GM15510 (cell line): ENCODE data around the gene ECHDC3.

ENCODE experiments used
- POLR2A ChIP-seq: IDR thresholded peaks from 3 replicates; pipeline ENCODE4 v1.6.1; 2011; ENCODE audit warnings: borderline replicate concordance; ENCODE audit not compliant: insufficient read length; ENCODE audit errors: extremely low read depth

ECHDC3 gene

GRCh38 chr10:11730779-11731178 lies 11.4 kb upstream of the ECHDC3 start:
- TF ChIP-seq POLR2A = no peak

DNA sequence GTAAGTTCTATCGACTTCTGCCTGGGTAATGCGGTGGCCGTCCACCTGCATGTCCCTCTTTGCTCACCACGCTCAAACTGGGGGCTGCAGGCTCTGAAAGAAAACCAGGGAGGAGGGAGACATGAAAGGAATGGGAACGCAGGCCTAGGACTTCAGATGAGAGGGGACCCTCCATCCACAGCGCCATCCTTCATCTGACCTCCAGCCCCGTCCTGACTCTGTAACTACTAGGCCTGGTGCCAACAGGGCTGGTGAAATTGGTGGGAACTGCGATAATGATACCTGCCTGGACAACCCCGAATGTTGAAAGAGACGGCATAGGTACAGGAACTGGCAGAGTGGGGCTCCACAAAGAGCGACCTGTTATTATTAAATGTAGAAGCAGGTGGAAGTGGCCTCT lies 1.3 kb upstream of the ECHDC3 start:
- no peak for TF ChIP-seq POLR2A

GRCh38 chr10:11741608-11742007 lies 574 bp upstream of the ECHDC3 start:
- no peak for TF ChIP-seq POLR2A

DNA sequence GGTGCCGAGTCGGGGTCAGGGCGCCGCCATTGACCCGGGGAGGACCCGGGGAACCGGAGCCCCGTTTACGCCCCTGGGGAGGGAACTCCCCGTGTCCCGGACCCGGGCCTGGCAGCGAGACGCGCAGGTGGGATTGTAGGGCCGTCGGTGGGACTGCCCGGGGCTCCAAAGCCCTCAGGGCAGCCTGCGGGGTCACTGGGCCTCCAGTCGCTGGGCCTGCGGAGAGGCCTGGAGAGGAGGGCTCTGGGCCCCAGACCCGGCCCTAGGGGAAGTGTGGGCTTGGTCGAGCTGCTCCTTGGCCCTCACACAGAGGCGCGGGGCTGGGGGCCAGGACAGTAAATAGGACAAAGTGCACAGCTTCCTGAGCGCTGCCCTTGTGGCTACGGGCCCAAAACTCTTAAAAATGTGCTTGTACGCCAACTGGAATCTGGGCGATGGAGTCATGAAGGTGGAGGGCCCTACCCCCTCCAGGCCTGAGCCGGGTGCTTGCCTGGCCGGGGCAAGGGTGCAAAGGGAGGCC lies 657 bp downstream of the ECHDC3 start:
- no peak for TF ChIP-seq POLR2A

DNA sequence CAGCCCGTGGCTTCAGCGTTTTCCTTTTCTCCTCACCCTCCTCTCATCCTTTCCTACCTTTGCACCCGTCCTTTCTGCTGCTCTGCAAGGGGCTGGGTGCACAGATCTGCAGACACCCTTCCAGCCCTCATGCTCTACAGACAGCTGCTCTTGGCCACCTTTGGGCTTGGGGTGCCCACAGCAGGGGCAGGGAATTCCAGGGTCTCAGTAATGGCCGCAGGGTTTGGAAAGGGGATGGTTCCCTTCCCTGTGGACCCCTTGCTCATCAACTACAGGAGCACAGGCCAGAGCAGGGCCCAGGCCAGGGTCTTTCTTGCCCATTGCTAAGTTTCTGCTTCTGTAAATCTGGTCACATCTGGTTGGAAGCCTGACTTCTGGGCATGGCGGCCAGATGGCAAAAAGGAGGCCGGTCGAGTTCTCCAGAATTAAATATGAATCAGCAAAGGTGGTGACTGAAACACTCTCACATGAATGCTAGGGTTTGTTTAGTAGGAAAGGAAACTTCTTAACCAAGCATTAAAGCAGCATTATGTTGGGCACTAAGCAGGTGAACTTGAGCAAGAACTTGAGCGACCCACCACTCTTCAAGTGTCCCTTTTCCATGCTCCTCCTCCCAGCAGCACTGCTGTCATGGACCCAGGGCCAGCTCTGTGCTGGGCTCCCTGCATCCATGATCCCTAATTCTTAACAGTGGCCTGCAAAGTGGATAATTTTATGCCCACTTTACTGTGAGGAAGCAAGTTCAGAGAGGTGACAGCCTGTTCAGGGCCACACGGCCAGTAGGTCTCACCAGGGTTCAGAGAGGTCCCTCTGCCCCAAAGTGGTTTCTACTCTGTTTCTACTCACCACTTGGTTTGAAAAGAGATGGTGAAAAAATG lies 1.5 kb downstream of the ECHDC3 start:
- TF ChIP-seq POLR2A = no peak

DNA sequence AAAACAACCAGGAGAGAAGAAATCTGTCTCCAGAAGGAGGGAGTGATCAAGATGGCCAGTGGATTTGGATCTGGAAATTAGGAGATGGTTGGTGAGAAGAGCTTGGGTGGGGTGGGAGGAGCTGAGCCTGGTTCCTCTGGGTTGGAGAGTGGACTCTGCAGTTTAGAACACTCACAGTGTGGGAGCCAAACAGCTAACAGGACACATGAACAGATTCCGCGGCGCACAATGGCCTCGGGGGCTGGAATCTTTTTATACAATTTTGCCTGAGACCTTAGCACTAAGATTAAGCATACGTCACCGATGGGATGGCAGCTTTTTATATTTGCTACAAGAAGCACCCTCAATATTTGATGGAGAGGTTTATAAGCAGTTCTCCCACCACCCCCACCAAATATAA lies 2.9 kb downstream of the ECHDC3 start:
- no peak for TF ChIP-seq POLR2A

DNA sequence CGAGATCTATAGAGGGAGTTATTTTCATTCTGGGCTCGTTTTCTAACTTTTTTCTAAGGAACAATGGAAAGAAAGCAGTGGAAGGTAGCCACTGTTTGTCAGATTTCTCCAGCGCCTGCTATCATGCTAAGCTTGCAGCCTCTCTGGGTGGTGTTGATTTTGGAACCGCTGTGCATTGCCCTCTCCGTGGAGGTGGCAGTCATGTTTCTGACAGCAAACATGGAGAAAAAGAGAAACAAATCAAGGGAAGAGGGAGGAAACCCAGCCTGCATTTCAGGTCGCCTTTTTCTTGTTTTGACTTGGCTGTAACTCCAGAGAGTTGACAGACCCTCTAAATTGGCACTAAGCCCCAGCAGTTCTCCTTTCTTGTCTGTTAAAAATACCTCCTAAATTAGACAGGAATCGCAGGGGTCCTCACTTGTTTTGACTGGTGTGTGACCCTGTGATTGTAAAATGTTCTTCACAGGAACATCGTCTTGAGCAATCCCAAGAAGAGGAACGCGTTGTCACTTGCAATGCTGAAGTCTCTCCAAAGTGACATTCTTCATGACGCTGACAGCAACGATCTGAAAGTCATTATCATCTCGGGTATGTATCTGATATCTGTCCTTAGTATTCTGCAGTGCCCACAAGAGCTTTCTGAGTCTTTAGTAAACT lies 4.8 kb downstream of the ECHDC3 start:
- TF ChIP-seq POLR2A = no peak

GRCh38 chr10:11748866-11749265 lies 6.7 kb downstream of the ECHDC3 start:
- no peak for TF ChIP-seq POLR2A

- no peak for TF ChIP-seq POLR2A
Measured at GRCh38 chr10:11750420-11750819, 8.2 kb downstream of the ECHDC3 start.

DNA sequence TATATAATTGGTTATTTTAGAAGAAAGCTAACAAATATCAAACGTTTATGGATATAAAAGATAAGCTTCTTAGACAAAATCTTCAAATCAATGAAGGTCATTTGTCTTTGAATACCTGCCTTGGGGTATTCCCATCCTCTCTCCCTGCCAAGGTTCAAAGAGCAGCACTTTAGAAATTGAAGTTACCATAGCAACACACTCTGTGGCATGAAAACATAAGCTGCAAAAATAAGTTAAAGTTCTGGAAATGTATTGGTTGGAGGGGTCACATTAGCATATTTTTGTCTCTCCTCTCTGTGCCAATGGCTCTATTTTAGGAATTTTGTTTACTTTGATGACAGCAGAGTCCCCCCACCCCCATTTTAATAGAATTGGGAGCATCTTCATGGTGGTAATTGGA lies 12.0 kb downstream of the ECHDC3 start:
- no peak for TF ChIP-seq POLR2A

DNA sequence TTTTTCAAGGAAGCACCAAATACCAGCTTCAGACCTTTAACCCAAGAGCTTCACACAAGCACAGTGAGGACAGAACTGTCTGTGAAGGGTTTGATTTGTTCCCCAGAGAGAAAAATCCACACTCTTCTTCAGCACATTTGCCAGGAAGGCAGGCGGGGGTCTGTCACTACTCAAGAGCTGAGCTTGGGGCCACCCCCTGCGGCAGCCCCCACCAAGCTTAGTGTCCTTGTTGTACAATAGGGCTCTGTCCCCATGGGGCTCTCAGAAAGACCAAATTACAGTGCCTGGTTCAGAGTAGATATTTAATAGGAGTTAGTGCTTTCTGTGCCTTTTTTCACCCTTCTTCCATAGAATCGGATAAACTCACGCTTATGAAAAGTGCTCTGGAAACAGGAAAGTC lies 12.4 kb downstream of the ECHDC3 start:
- TF ChIP-seq POLR2A = no peak

- TF ChIP-seq POLR2A = no peak
Measured at GRCh38 chr10:11755512-11756263, 13.5 kb downstream of the ECHDC3 start.

- TF ChIP-seq POLR2A = no peak
Measured at GRCh38 chr10:11756766-11757315, 14.7 kb downstream of the ECHDC3 start.

GRCh38 chr10:11757454-11757820 lies 15.3 kb downstream of the ECHDC3 start:
- TF ChIP-seq POLR2A = no peak

GRCh38 chr10:11757821-11758463 lies 15.8 kb downstream of the ECHDC3 start:
- TF ChIP-seq POLR2A = no peak

DNA sequence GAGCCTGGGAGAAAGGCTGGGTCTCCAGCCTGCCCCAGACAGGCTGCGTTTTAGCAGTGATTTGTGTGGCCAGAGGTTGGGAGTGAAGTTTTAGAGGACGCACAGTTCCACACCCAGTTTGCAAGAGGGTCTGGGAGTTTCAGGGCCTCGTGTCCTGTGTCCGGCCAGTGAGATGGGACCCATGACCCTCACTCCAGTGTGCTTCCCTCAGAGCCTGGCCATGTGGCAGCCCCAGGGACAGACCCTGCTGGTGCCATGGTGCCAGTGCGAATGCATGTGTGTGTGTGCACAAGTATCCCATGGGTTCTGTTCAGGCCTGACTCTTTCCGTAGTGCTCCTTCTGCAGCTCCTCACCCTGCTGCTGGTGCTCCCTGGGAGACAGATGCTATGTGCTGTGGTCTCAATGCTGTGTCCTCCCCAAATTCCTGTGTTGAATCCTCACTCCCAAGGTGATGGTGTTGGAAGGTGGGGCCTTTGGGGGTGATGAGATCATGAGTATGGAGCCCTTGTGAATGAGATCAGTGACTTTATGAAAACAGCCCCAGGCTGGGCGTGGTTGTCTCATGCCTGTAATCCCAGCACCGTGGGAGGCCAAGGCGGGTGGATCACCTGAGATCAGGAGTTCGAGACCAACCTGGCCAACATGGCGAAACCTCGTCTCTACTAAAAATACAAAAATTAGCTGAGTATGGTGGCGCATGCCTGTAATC lies 16.5 kb downstream of the ECHDC3 start:
- no peak for TF ChIP-seq POLR2A
